CD4-positive, alpha-beta T cell (primary cell): ENCODE data around the gene WEE1. TPM values are rescaled to one million over a fixed set of nuclear protein-coding genes. Genes with fewer than 3 reads are reported as not detected.
A peak's percentile ranks its signal among the peaks of the same experiment; 100 is the strongest.
"Not testable (repeated sequence)": the region's sequence is repeated elsewhere in the genome, so short reads cannot be mapped to it uniquely, and the experiment has no call there.

Experiments used
- ATAC-seq: fragments of 200-7000 bp; cut with Tn5 transposase; one replicate; pipeline ENCODE4 v1.10.0; 2022; ENCODE audit warnings: mild to moderate bottlenecking; ENCODE audit not compliant: poor library complexity
- CTCF ChIA-PET: fragments of 350-600 bp; sonication (Branson Sonifier 250); formaldehyde crosslinking; loops from one replicate; lab custom pipeline; 2021; ENCODE audit warnings: antibody characterized with exemption, inconsistent platforms; lab: Charles Lee
- POLR2A ChIA-PET: fragments of 350-600 bp; sonication (Branson Sonifier 250); formaldehyde crosslinking; loops from one replicate; lab custom pipeline; 2021; ENCODE audit warnings: antibody characterized with exemption, inconsistent platforms; lab: Charles Lee
- DNase-seq, 14 experiments: peaks; one replicate each; pipeline ENCODE4 v3.0.0-alpha.2; 2013 to 2020; ENCODE audit warnings: mixed read lengths in 2 of 14
- H3K27ac ChIP-seq, 2 donors: one replicate each; pipeline versions ENCODE4 v1.5.1 to v1.7.0; 2013; ENCODE audit warnings: low read length in 2 of 2, low read depth in 1 of 2, mild to moderate bottlenecking in 1 of 2
- H3K27me3 ChIP-seq, 2 experiments: 1 replicate in 1 of 2; 2 replicates in 1 of 2; pipeline versions ENCODE4 v1.6.1 to v1.7.0; 2013; ENCODE audit warnings: low read length in 2 of 2, control low read depth in 1 of 2, mild to moderate bottlenecking in 1 of 2, moderate library complexity in 1 of 2; ENCODE audit not compliant: insufficient read depth in 2 of 2, control insufficient read depth in 1 of 2
- H3K36me3 ChIP-seq: one replicate; pipeline ENCODE4 v1.6.1; 2013; ENCODE audit warnings: low read length, control low read depth; ENCODE audit not compliant: insufficient read depth
- H3K4me1 ChIP-seq: one replicate; pipeline ENCODE4 v1.6.1; 2013; ENCODE audit warnings: low read length, control low read depth; ENCODE audit not compliant: insufficient read depth
- H3K4me3 ChIP-seq: one replicate; pipeline ENCODE4 v1.5.1; 2013; ENCODE audit warnings: mild to moderate bottlenecking, low read length, moderate library complexity
- H3K9me3 ChIP-seq, 2 experiments: 1 replicate in 1 of 2; 2 replicates in 1 of 2; pipeline versions ENCODE4 v1.6.1 to v1.7.0; 2013; ENCODE audit warnings: low read length in 2 of 2, mild to moderate bottlenecking in 2 of 2, control low read depth in 1 of 2, moderate library complexity in 1 of 2; ENCODE audit not compliant: control insufficient read depth in 1 of 2, insufficient read depth in 1 of 2
- H3K27ac Mint-ChIP-seq: one replicate; pipeline ENCODE4 v1.8.0; 2020; ENCODE audit warnings: mixed read lengths
- H3K27me3 Mint-ChIP-seq: one replicate; pipeline ENCODE4 v1.8.0; 2021; ENCODE audit warnings: mixed read lengths
- H3K36me3 Mint-ChIP-seq: one replicate; pipeline ENCODE4 v1.8.0; 2021; ENCODE audit warnings: low read depth, mixed read lengths
- H3K4me1 Mint-ChIP-seq: one replicate; pipeline ENCODE4 v1.8.0; 2021; ENCODE audit warnings: low read depth, mixed read lengths
- H3K4me3 Mint-ChIP-seq: one replicate; pipeline ENCODE4 v1.8.0; 2020; ENCODE audit warnings: mild to moderate bottlenecking, mixed read lengths
- H3K9me3 Mint-ChIP-seq: one replicate; pipeline ENCODE4 v1.8.0; 2020; ENCODE audit warnings: mixed read lengths
- intact Hi-C, 2 experiments: fragments of 100-400 bp; cut with DNase I in 1 of 2; cut with micrococcal nuclease in 1 of 2; formaldehyde crosslinking; loops; one replicate each; pipeline versions ENCODE4 v1.15.1 to v1.9.0; 2023 to 2025; cut with DNase I, micrococcal nuclease
- total RNA-seq, 174 experiments: library from RNA in 2 of 174; stranded (reverse) in 2 of 174; gene quantifications; one replicate each; pipeline ENCODE4 v1.2.3 and lab custom pipeline; 2021 to 2026
- TF ChIP-seq, protein P1 (sequence below): fragments of 200-600 bp; IDR thresholded peaks from one replicate; pipeline ENCODE4 v1.8.0; 2022; ENCODE audit warnings: antibody characterized with exemption, mild to moderate bottlenecking

Gene WEE1
- total RNA-seq, 2 experiments from 2014 or later = 9.3 to 10.7 TPM

- Mint-ChIP-seq H3K27me3 (no peaks in the 10 kb centered on the region), H3K4me3 (peak overlapping the region; percentile 51), H3K27ac (peak overlapping the region; percentile 87), H3K4me1 (peaks cover 16% of the 10 kb centered on the region), H3K9me3 (peaks cover 3% of the 10 kb centered on the region), H3K36me3 (no peaks in the 10 kb centered on the region)
- Histone ChIP-seq H3K4me1 (peaks cover 21% of the 10 kb centered on the region), H3K36me3 (no peaks in the 10 kb centered on the region), H3K9me3 (no peaks in the 10 kb centered on the region), H3K27ac (no peak overlapping the region), H3K27me3 (no peaks in the 10 kb centered on the region), H3K4me3 (peak overlapping the region; percentile 36)
- POLR2A ChIA-PET = interaction anchor here (0.9 to 2.1 kb wide), 6 partner anchors 12 to 1207 kb away, joined by 3 to 18 read pairs (median 10); partner anchors contain the start of genes EIF4G2, WEE1 and ZNF143
- TF ChIP-seq, protein P1, sequence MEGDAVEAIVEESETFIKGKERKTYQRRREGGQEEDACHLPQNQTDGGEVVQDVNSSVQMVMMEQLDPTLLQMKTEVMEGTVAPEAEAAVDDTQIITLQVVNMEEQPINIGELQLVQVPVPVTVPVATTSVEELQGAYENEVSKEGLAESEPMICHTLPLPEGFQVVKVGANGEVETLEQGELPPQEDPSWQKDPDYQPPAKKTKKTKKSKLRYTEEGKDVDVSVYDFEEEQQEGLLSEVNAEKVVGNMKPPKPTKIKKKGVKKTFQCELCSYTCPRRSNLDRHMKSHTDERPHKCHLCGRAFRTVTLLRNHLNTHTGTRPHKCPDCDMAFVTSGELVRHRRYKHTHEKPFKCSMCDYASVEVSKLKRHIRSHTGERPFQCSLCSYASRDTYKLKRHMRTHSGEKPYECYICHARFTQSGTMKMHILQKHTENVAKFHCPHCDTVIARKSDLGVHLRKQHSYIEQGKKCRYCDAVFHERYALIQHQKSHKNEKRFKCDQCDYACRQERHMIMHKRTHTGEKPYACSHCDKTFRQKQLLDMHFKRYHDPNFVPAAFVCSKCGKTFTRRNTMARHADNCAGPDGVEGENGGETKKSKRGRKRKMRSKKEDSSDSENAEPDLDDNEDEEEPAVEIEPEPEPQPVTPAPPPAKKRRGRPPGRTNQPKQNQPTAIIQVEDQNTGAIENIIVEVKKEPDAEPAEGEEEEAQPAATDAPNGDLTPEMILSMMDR = no peak
- CTCF ChIA-PET = interaction anchor here (1.4 to 2.7 kb wide), 3 partner anchors 11 to 67 kb away, joined by 4 to 8 read pairs (median 8); no protein-coding TSS in a partner anchor
- no peak for ATAC-seq
- intact Hi-C loops = no loop called here
- no peak for DNase-seq
Measured at GRCh38 chr11:9601876-9602199, 28.4 kb downstream of the WEE1 start.

DNA sequence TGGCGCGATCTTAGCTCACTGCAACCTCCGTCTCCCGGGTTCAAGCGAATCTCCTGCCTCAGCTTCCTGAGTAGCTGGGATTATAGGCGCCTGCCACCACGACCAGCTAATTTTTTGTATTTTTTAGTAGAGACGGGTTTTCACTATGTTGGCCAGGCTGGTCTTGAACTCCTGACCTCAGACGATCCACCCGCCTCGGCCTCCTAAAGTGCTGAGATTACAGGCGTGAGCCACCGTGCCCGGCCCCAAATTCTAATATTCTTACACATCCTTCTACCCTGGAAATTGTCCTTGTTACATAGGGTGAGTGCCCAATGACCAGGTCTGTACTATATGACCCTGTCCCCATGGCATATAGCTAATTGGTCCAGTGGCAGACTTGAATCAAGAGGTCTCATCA, 29.7 kb downstream of the WEE1 start:
- ATAC-seq, H3K27me3 Mint-ChIP-seq, H3K9me3 Mint-ChIP-seq, H3K36me3 ChIP-seq, H3K27ac ChIP-seq, intact Hi-C loops, H3K4me3 ChIP-seq, H3K27ac Mint-ChIP-seq, H3K27me3 ChIP-seq, H3K36me3 Mint-ChIP-seq, DNase-seq, H3K4me3 Mint-ChIP-seq, H3K9me3 ChIP-seq: not testable (repeated sequence)
- peaks cover 21% of the 10 kb centered on the region for H3K4me1 ChIP-seq
- H3K4me1 Mint-ChIP-seq = peaks cover 16% of the 10 kb centered on the region
- POLR2A ChIA-PET = interaction anchor here (1.7 kb wide), 1 partner anchor 10 kb away, joined by 5 read pairs; no protein-coding TSS in a partner anchor
- CTCF ChIA-PET = interaction anchor here (1.2 to 1.3 kb wide), 2 partner anchors 10 to 131 kb away, joined by 3 to 8 read pairs; no protein-coding TSS in a partner anchor

DNA sequence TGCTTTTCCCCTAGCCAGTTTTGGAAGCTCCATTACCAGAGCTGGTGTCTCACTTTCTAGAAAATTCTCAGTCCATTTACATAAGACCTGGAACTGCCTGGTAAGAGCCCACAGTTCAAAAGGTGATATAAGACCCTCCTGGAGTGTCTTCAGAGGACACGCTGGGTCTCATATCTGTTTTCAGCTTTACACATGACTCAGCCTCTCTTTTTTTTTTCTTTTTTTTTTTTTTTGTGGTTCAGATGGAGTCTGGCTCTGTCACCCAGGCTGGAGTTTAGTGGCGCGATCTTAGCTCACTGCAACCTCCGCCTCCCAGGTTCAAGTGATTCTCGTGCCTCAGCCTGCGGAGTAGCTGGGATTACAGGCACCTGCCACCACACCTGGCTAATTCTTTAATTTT, 30.7 kb downstream of the WEE1 start:
- Mint-ChIP-seq H3K9me3 (peaks cover 3% of the 10 kb centered on the region), H3K4me3 (no peak overlapping the region), H3K27ac (no peak overlapping the region), H3K27me3 (no peaks in the 10 kb centered on the region), H3K4me1 (peaks cover 16% of the 10 kb centered on the region), H3K36me3 (no peaks in the 10 kb centered on the region)
- ChIA-PET CTCF (interaction anchor here (0.6 to 1.3 kb wide), 3 partner anchors 9 to 130 kb away, joined by 3 to 8 read pairs (median 3); no protein-coding TSS in a partner anchor), POLR2A (interaction anchor here (0.5 to 1.7 kb wide), 2 partner anchors 9 to 211 kb away, joined by 5 to 6 read pairs; no protein-coding TSS in a partner anchor)
- intact Hi-C loops = no loop called here
- Histone ChIP-seq H3K9me3 (no peaks in the 10 kb centered on the region), H3K27ac (no peak overlapping the region), H3K27me3 (no peaks in the 10 kb centered on the region), H3K4me3 (no peak overlapping the region), H3K4me1 (peaks cover 21% of the 10 kb centered on the region), H3K36me3 (no peaks in the 10 kb centered on the region)
- ATAC-seq (no peak), DNase-seq (no peak)
- TF ChIP-seq, protein P1 = no peak

- Histone ChIP-seq H3K27me3 (no peaks in the 10 kb centered on the region), H3K9me3 (no peaks in the 10 kb centered on the region), H3K4me3 (no peak overlapping the region), H3K27ac (no peak overlapping the region), H3K36me3 (no peaks in the 10 kb centered on the region), H3K4me1 (peaks cover 18% of the 10 kb centered on the region)
- Mint-ChIP-seq H3K4me3 (no peak overlapping the region), H3K4me1 (peaks cover 10% of the 10 kb centered on the region), H3K27ac (no peak overlapping the region), H3K9me3 (peaks cover 3% of the 10 kb centered on the region), H3K36me3 (no peaks in the 10 kb centered on the region), H3K27me3 (no peaks in the 10 kb centered on the region)
- DNase-seq = no peak
- POLR2A ChIA-PET = no interaction called here
- intact Hi-C loops = no loop called here
- no peak for ATAC-seq
- TF ChIP-seq, protein P1 = no peak
- CTCF ChIA-PET = interaction anchor here (0.6 to 0.8 kb wide), 2 partner anchors 70 to 78 kb away, joined by 3 to 5 read pairs; no protein-coding TSS in a partner anchor
Measured at GRCh38 chr11:9605742-9606141, 32.3 kb downstream of the WEE1 start.
